HG03045 (cell line): ENCODE measurements around the gene EDC3.
"Not testable (repeated sequence)": the region's sequence is repeated elsewhere in the genome, so short reads cannot be mapped to it uniquely, and the experiment has no call there.

Experiments used
- ATAC-seq: cut with Tn5 transposase; IDR thresholded peaks from one replicate; pipeline ENCODE4 v1.9.1; 2021; ENCODE audit warnings: mild to moderate bottlenecking, moderate library complexity; ENCODE audit not compliant: unreplicated experiment

The EDC3 gene, protein sequence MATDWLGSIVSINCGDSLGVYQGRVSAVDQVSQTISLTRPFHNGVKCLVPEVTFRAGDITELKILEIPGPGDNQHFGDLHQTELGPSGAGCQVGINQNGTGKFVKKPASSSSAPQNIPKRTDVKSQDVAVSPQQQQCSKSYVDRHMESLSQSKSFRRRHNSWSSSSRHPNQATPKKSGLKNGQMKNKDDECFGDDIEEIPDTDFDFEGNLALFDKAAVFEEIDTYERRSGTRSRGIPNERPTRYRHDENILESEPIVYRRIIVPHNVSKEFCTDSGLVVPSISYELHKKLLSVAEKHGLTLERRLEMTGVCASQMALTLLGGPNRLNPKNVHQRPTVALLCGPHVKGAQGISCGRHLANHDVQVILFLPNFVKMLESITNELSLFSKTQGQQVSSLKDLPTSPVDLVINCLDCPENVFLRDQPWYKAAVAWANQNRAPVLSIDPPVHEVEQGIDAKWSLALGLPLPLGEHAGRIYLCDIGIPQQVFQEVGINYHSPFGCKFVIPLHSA

GRCh38 chr15:74695597-74696397, at the start of gene EDC3:
Gene EDC3 (minus strand): TSS chr15:74696024. CDS start chr15:74675124, 20,900 bp downstream.
- ATAC-seq = peak; percentile 79

DNA sequence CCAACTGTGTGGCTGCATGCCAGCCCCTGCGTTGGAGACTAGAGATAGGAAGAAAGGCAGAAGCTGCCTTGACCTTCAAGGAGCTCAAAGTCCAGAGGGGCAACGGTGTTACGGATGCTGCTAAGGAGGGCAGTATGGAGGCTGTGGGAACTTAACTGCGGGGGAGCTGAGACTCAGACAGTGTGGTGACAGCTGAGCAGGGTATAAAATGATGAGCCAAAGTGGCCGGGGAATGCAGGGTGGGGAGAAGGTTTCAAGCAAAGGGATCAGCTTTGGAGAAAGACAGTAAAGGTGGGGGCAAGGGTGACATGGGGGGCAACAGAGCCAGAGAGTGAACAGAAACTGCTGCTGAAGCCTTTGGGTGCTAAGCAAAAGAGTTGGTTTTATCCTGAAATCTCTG, 46.6 kb upstream of the EDC3 start:
- ATAC-seq = no peak

DNA sequence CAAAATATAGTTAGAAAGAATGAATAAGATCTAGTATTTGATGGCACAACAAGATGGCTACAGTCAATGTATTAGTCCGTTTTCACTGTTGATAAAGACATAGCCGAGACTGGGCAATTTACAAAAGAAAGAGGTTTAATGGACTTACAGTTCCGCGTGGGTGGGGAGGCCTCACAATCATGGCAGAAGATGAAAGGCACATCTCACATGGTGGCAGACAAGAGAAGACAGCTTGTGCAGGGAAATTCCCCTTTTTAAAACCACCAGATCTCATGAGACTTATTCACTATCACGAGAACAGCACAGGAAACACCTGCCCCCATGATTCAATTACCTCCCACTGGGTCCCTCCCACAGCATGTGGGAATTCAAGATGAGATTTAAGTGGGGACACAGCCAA, 42.4 kb upstream of the EDC3 start:
- not testable (repeated sequence) for ATAC-seq

GRCh38 chr15:74735305-74735704, 39.5 kb upstream of the EDC3 start:
- no peak for ATAC-seq

GRCh38 chr15:74733269-74733668, 37.4 kb upstream of the EDC3 start:
- no peak for ATAC-seq

DNA sequence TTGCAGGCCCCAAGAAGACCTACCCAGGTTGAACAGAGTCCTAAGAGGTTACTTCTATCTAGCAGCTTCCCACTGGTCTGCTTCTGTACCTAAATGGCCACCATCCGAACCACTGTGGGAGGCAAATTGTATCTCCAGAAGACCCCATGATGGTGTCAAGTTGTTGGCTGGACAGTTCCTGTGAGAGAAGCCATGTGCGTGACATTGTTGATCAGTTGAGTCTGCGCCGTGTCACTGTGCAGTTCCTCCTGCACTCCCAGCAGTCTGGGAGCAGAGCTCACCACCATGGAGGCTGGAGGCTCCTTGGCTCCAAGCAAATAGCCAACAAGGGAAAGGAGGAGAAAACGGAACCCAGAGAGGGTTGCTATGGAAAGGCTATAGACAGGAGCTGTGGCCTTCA, 37.0 kb upstream of the EDC3 start:
- no peak for ATAC-seq

- no peak for ATAC-seq
Measured at GRCh38 chr15:74730619-74731316, 34.9 kb upstream of the EDC3 start.

DNA sequence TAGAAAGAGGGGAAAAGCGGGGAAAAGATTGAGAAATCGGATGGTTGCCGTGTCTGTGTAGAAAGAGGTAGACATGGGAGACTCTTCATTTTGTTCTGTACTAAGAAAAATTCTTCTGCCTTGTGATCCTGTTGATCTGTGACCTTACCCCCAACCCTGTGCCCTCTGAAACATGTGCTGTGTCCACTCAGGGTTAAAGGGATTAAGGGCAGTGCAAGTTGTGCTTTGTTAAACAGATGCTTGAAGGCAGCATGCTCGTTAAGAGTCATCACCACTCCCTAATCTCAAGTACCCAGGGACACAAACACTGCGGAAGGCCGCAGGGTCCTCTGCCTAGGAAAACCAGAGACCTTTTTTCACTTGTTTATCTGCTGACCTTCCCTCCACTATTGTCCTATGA, 33.5 kb upstream of the EDC3 start:
- not testable (repeated sequence) for ATAC-seq

DNA sequence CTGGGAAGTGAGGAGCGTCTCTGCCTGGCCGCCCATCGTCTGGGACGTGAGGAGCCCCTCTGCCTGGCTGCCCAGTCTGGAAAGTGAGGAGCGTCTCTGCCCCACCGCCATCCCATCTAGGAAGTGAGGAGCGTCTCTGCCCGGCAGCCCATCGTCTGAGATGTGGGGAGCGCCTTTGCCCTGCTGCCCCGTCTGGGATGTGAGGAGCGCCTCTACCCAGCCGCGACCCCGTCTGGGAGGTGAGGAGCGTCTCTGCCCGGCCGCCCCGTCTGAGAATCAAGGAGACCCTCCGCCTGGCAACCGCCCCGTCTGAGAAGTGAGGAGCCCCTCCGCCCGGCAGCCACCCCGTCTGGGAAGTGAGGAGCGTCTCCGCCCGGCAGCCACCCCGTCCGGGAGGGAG, 32.9 kb upstream of the EDC3 start:
- not testable (repeated sequence) for ATAC-seq

- ATAC-seq = no peak
Measured at GRCh38 chr15:74727727-74728126, 31.9 kb upstream of the EDC3 start.

DNA sequence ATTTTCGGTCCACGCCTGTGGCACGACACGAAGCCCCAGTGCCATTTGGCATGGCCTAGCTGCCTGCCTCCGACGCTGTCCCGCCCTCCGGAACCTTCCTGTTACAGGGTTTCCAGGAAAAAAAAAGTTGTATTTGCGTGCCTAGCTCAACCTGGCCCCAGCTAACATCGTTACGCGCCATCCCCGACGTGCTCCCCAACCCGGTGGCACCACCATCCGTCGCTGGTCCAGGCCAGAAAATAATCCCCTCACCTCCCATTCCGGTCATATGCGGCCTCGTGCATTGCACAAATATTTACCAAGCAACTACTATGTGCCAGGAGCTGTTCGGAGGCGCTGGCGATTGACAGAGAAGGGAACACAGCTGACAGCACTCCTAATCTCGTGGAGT, 30.9 kb upstream of the EDC3 start:
- no peak for ATAC-seq

GRCh38 chr15:74725845-74726773, 30.3 kb upstream of the EDC3 start:
- no peak for ATAC-seq

DNA sequence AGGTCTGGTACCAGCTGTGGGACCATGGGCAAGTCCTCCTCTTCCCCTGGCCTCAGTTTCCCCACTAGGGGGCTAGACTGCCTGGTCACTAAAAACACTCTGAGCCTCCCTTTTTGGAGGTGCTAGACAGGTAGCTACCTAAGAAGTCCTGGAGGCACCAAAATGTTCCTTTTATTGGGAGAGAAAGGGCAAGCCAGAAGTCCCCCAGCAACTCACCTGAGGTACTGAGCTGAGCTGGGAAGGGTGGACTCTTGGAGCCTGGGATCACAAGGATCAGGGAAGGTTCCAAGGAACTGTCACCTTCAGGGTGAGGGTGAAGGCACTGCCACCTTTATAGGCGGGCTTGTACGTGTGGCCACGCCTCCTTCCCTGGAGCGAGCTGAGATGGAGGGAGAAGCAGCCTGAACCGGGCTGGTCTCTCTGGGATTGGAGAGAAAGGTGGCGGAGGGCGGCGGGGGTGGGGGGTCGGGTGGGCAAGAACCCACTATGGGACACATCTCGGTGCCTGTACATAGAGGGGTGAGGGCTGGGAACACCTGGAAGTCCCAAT, 29.5 kb upstream of the EDC3 start, which contains the start of gene CYP1A1:
TSS of gene CYP1A1 (minus strand) at position 304 of the 550 bp plus-strand sequence. CDS start 2,431 bp downstream, outside the sequence.
- ATAC-seq = no peak

DNA sequence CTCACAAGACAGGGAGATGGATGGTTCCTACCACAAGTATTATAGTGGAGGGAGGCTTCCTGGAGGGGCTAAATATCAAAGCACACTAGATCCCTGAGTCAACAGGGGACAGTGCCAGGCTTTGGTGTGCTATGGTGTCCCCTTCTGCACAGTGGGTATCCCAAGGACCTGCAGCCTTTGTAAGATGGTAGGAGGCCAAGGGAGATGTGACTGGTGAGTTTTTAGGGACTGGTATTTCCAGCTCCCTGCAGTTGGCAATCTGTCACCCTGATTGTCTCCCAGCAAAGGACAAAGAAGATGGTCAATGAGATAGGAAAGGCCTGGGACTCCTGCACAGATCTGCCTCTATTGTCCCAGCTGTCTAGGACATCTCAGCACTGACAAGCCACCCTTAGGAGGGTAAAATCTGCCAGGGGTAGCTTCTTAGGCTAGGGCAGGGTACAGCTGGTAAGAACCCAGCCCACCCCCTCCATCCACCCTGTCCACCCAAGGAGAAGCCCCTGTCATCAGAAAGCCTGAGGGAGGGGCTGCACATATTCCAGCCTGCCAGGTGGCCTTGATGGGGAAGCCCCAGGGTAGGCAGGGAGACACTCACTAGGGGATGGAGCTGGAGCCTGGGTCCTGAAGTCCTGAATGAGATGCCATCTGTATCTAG, 28.9 kb upstream of the EDC3 start:
- no peak for ATAC-seq

DNA sequence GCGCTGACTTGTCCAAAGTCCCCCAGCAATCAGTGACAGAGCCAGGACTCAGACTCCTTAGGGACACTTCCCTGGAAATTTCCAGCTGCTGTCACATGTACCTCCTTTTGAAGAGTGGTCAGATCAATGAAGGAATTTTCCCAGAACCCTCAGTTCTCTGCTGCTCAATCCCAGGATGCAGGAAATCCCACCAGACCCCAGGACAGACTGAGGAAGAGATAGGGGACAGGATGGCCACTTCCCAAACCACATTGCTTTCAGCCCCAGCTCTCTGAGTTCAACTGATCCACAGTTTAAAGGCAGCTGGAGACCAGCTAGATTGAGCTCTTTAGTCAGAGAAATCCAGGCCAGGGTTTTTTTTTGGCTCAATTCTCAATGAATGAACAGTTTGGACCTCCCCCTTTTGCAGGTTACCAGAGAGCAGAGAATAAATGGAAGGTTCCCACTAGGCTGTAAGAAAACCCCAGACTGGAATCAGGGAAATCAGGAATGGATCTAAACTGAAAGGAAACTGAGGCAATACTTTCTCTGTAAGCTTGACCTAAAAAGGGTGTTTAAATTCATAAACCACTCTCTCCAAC, 28.0 kb upstream of the EDC3 start:
- ATAC-seq = no peak

- ATAC-seq = no peak
Measured at GRCh38 chr15:74723187-74723586, 27.4 kb upstream of the EDC3 start.

DNA sequence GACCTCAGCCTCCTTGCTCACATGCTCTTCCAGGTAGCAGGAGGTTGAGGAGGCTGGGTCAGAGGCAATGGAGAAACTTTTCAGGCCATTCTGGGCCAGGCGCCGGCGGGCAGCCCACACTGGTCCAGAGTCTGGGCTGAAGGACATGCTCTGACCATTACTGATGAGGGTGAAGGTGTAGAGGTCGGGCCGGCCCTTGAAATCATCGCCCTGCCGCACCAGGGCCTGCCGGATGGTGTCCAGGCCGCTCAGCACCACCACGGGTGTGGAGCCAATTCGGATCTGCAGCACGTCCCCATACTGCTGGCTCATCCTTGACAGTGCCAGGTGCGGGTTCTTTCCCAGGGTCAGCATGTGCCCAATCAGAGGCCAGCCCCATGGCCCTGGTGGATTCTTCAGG, 26.8 kb upstream of the EDC3 start:
- no peak for ATAC-seq

GRCh38 chr15:74716651-74717050, 20.8 kb upstream of the EDC3 start:
- no peak for ATAC-seq

GRCh38 chr15:74712311-74712710, 16.5 kb upstream of the EDC3 start:
- ATAC-seq = no peak
